ENCODE data around the gene TMEM245. TPM values are rescaled to one million over a fixed set of nuclear protein-coding genes. Genes with fewer than 3 reads are reported as not detected.

The TMEM245 gene
- total RNA-seq, 2 donors from 2014 or later = 76.5 to 95.4 TPM

- no peak for DNase-seq (ENCODE audit: low spot score)
- H3K36me3 ChIP-seq = no peaks in the 10 kb centered on the region
- TF ChIP-seq CTCF (IDR thresholded peaks at IDR 0.05) = no peak
- H3K27me3 ChIP-seq (replicated peaks; ENCODE audit: insufficient read depth) = no peaks in the 10 kb centered on the region
- peaks cover 42 to 61% of the 10 kb centered on the region in 2 donors for H3K4me1 ChIP-seq (ENCODE audit: control insufficient read depth in 1 of 2, low read depth in 2 of 2)
- no peak for ATAC-seq (ENCODE audit: insufficient number of reproducible peaks, low FRiP score, low read depth)
- peak overlapping the region; percentile 83 to 91 for H3K27ac ChIP-seq
- H3K4me3 ChIP-seq = peak overlapping the region; percentile 89
- H3K9me3 ChIP-seq = no peaks in the 10 kb centered on the region
Measured at GRCh38 chr9:109117856-109118807, 1.6 kb downstream of the TMEM245 start.

DNA sequence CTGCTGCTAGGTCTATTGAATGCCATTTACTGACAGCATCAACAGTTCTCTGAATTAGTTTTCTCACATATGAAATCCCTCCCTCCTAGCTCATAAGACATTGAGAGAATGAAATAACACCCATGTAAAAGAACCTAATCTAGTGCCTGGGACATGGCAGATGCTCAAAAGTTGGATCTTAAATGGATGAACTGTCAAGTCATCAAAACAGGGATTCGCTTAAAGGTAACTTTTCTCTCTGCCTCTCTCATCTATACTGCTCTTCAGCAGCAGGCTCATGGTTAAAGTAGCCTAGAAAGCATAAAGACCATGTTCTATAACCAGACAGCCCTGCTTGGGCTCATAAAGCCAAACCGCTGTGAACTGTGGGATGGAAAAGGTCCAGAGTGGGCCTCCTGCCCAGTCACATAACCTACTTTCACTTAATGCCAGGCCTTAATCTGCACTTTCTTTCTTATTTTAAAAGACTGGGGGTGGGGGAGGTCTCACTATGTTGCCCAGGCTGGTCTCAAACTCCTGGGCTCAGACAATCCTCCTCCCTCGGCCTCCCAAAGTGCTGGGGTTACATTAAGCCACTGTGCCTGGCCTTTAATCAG, 3.7 kb downstream of the TMEM245 start:
- ATAC-seq (ENCODE audit: insufficient number of reproducible peaks, low FRiP score, low read depth) = no peak
- peak overlapping the region in 1 of 2 donors; percentile 19 for H3K27ac ChIP-seq
- no peak for DNase-seq (ENCODE audit: low spot score)
- TF ChIP-seq CTCF (IDR thresholded peaks at IDR 0.05) = no peak
- peaks cover 56 to 82% of the 10 kb centered on the region in 2 donors for H3K4me1 ChIP-seq (ENCODE audit: control insufficient read depth in 1 of 2, low read depth in 2 of 2)
- H3K27me3 ChIP-seq (replicated peaks; ENCODE audit: insufficient read depth) = no peaks in the 10 kb centered on the region
- H3K36me3 ChIP-seq = no peaks in the 10 kb centered on the region
- H3K9me3 ChIP-seq = no peaks in the 10 kb centered on the region
- peak overlapping the region; percentile 18 for H3K4me3 ChIP-seq

GRCh38 chr9:109114670-109115069, 5.1 kb downstream of the TMEM245 start:
- peaks cover 63 to 91% of the 10 kb centered on the region in 2 donors for H3K4me1 ChIP-seq (ENCODE audit: control insufficient read depth in 1 of 2, low read depth in 2 of 2)
- no peak for ATAC-seq (ENCODE audit: insufficient number of reproducible peaks, low FRiP score, low read depth)

DNA sequence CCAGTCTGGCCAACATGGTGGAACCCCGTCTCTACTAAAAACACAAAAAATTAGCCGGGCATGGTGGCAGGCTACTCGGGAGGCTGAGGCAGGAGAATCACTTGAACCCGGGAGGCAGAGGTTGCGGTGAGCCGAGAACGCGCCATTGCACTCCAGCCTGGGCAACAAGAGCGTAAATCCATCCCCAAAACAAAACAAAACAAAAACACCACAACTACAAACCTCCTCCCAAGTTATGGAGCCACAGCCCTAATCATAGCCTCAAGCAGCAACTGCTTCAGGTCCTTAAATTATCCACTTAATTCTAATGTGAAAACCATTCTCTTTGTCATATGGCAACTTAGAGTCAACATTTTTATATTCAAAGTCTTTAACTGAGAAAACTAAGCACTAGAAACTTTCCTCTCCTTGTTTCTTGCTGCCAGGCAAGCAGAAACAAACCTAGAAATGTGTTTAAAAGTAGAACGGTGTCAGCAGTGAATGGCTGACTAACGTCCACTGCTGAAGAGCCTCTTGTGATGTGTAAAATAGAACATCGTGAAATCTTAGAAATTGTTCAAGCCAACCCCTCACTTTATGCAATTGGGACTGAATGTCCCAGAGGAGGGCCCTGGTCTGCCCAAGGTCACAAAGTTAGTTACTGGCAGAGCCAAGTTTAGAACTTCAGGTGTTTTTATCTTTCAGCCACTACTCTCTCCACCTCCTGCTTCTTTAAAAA, 5.7 kb downstream of the TMEM245 start:
- DNase-seq (ENCODE audit: low spot score) (no peak), ATAC-seq (ENCODE audit: insufficient number of reproducible peaks, low FRiP score, low read depth) (no peak)
- Histone ChIP-seq H3K27me3 (replicated peaks; ENCODE audit: insufficient read depth) (no peaks in the 10 kb centered on the region), H3K9me3 (no peaks in the 10 kb centered on the region), H3K36me3 (no peaks in the 10 kb centered on the region), H3K4me3 (peak overlapping the region; percentile 33), H3K27ac (peak overlapping the region; percentile 64 to 67), H3K4me1 (ENCODE audit: control insufficient read depth in 1 of 2, low read depth in 2 of 2) (peaks cover 69 to 97% of the 10 kb centered on the region in 2 donors)
- no peak for TF ChIP-seq CTCF (IDR thresholded peaks at IDR 0.05)

More at GRCh38 chr9:109114670-109115069, 5.1 kb downstream of the TMEM245 start:
- peak overlapping the region; percentile 64 to 67 for H3K27ac ChIP-seq
- no peaks in the 10 kb centered on the region for H3K27me3 ChIP-seq (replicated peaks; ENCODE audit: insufficient read depth)
- peak overlapping the region; percentile 33 for H3K4me3 ChIP-seq
- no peaks in the 10 kb centered on the region for H3K36me3 ChIP-seq
- no peak for TF ChIP-seq CTCF (IDR thresholded peaks at IDR 0.05)
- H3K9me3 ChIP-seq = no peaks in the 10 kb centered on the region
- no peak for DNase-seq (ENCODE audit: low spot score)

DNA sequence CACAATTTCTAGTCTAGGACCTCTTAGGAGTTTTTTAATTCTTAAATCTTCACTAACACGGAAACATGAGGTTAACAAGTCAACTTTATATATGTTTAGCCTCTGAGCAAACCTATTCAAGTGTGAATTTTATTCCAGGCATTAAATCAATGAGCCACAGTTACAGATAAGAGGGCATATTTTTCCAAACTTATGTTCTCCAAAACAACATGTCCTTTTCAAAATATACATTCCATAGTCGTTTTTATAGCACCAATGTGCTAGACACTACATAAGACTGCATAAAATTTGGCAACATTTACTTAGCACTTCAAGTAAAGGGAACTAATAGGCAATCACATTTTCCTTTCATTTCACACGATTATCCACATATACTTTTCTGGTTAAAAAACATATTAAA, 6.5 kb downstream of the TMEM245 start:
- no peak overlapping the region for H3K4me3 ChIP-seq
- DNase-seq (ENCODE audit: low spot score) = no peak
- H3K36me3 ChIP-seq = no peaks in the 10 kb centered on the region
- no peak for TF ChIP-seq CTCF (IDR thresholded peaks at IDR 0.05)
- ATAC-seq (ENCODE audit: insufficient number of reproducible peaks, low FRiP score, low read depth) = no peak
- no peaks in the 10 kb centered on the region for H3K9me3 ChIP-seq
- peaks cover 76 to 99% of the 10 kb centered on the region in 2 donors for H3K4me1 ChIP-seq (ENCODE audit: control insufficient read depth in 1 of 2, low read depth in 2 of 2)
- no peaks in the 10 kb centered on the region for H3K27me3 ChIP-seq (replicated peaks; ENCODE audit: insufficient read depth)
- H3K27ac ChIP-seq = peak overlapping the region in 1 of 2 donors; percentile 13

Measured in thoracic aorta (tissue), 2 donors.